GM18868 (cell line): ENCODE data around the gene SETD5.

Experiments
- ATAC-seq: cut with Tn5 transposase; IDR thresholded peaks from one replicate; pipeline ENCODE4 v1.9.1; 2021; ENCODE audit warnings: mild to moderate bottlenecking, moderate library complexity; ENCODE audit not compliant: unreplicated experiment

Gene SETD5

DNA sequence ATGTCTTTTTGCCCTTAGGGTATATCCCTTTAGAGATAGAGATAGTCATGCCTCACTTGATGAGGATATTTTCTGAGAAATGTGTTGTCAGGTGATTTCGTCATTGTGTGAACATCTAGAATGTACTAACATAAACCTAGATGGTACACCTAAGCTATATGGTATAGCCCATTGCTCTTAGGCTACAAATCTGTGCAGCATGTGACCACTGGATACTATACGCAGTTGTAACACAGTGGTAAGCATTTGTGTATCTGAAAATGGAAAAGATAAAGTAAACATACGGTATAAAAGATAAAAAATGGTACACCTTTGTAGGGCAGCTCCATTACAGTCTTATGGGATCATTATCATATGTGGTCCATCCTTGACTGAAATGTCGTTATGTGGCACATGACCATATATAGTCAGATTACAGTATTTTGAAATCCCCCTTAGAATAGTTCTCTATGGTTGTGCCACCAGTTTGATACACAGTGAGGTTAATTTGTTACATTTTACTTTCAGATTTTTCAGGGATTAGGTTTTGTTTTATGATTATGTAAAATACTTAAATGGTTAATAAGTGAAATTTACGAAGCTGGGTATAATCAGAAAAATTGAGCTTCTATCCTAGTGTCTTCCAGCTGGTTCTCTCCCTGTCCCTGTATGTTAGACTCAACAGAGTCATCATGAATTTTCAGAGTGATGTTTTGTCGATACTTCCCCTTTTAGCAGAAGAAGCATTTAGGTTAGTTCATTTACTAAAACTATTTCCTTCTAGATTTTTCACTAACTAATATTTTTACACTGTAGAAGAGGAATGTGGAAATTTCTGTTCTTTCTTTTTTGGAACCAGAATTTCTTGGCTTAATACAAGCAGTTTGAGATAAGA lies 12.8 kb downstream of the SETD5 start:
- ATAC-seq, result peak; percentile 56

DNA sequence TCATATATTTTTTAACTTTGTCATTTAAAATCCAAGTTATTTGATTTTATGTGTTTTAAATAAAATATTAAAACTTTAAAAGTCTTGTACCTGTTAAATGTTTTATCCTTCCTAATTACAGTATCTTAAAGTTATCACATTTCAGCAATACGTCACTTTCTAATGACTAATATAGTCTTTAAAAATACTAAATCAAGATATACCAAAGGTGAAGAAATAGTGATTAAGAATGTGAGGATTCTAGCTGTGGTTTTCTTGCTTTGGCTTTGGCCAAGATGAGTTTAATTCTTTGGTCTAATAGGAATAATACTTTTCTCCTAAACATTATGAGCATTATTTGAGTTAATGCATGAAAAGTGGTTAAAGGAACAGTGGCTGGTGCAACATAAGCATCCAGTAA lies 13.9 kb downstream of the SETD5 start:
- ATAC-seq, result no peak

DNA sequence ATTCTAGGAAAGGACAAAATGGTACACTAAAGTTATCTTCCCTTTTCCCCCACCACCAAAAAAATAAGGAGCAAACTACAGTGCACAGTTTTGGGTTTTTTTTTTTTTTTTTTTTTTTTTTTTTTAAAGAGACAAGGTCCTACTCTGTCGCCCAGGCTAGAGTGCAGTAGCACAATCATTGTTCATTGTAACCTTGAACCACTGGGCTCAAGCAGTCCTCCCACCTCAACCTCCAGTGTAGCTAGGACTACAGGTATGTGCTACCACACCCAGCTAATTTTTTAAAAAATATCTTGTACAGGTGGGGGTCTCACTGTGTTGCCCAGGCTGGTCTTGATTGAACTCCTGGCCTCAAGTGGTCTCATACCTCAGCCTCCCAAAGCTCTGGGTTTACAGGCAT lies 14.9 kb downstream of the SETD5 start:
- no peak for ATAC-seq

DNA sequence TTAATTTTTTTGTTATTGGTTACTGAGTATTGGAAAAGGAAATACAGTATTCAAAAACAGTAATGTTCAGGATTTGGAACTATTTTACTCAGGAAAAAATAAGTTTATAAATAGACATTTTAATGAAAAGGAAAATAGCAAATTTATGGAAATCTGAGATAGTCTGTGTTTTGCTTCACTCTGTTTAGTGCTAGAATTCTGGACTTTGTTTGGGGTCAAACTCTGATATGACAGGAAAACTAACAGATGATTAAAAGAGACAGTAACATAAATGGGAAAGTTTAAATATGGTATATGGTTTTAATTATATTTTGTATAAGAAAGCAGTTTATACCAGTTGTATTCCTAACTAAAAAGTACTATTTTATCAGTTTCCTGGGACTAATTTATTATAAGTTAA lies 17.4 kb downstream of the SETD5 start:
- no peak for ATAC-seq

DNA sequence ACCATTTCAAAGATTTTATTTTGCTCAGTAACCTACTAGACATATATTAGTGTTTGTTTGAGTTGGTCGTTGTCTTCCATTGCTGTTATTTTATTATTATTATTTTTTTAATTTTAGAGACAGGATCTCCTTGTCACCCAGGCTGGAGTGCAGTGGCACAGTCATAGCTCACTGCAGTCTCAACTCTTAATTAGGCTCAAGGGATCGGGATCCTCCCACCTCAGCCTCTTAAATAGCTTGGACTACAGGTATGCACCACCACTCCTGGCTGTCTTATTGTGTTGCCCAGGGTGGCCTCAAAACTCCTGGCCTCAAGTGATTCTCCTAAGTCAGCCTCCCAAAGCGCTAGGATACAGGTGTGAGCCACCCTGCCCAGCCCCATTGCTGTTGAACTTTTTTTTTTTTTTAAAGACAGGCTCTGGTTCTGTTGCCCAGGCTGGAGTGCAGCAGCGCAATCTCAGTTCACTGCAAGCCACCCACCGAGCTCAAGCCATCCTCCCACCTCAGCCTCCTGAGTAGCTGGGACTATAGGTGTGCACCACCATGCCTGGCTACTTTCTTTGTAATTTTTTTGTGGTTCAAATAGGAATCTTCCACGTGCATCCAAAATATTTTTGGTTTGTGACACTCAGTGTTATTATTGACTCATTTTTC lies 18.2 kb downstream of the SETD5 start:
- ATAC-seq, result no peak

DNA sequence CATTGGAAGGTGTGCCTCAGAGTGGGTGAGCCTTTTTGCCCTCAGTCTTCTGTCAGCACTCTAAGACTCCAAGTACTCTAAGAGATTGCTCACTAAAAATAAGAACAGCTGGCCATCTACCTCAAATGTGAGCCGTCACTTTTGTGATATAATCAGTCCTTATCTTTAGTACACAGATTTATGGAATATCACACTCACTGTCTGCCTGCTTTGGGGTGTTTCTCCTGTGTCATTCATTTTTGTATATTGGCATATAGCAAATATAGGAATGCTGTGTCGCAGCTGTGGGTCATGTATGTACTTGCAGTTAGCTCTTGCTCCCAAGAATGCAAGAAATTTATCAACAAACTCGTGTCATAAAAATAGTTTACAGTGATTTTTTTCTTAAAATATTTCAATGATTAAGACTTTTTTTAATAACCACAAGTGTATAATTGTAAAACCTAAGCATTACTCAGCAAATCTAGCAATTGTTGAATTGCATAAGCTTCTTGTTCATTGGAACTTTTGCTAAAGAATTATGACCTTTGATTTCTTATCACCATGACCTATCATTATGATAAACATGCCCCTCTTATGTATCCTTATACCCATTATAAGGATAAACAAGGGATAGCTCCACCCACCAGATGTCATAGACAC lies 18.8 kb downstream of the SETD5 start:
- no peak for ATAC-seq

DNA sequence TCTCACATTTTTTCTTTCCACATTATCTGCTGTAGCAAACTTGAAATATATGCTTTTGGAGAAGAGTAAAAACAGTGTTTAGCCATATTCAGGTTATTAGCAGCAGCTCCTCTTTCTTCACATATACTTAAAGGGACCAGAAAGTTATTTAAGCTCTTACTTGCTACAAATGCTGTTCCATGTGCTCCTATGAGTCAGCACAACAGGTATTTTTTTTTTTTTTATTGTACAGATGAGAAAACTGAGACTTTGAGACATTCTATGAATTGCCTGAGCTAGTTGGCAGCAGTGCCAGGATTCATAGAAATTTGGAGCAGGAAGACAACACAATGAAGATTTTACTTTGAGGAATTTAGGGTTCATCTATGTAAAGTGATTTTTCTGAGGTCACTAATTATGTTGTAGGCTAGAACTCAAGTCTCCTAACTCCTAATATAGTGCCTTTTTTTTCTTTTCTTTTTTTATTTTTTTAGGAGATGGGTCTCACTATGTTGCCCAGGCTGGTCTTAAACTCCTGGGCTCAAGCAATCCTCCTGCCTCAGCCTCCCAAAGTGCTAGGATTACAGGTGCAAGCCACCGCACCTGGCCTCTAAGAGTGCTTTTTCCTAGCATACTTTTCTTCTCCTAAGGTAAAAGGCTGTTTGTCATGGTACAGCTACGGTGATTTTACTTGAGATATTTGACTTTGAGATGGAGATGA lies 23.6 kb downstream of the SETD5 start:
- no peak for ATAC-seq

DNA sequence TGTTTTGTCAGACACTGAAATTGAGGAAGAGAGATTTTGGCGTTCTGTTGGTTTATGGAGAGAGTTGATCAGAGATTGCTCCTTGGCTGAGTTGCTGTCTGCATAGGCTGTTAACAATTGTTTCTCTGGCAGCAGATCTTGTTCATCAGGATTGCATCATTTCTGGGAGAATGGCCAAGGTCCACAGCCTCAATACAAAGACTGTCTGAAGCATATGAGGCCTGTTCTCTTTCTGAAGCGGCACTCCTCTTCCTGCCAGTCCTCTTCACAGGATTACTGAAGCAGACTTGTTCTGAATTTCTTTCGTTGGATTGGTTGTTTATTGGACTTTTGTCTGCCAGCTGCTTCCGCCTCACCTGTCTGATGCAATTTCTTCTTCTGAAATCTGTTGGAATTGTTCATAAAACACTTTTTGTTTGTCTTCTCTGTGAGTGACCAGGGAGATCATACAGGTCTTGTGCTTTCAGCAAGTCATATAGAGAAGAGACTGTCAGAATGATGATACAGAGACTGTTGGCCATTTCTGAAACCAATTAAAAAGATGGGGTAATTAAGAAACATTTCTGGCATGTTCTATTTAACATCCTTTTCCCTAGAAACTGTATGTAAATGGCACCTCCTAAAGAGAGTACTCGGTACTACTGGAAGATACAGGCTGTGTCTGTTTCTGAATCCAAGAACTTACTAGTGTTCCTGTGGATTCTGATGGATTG lies 25.5 kb downstream of the SETD5 start:
- ATAC-seq, result peak; percentile 49

DNA sequence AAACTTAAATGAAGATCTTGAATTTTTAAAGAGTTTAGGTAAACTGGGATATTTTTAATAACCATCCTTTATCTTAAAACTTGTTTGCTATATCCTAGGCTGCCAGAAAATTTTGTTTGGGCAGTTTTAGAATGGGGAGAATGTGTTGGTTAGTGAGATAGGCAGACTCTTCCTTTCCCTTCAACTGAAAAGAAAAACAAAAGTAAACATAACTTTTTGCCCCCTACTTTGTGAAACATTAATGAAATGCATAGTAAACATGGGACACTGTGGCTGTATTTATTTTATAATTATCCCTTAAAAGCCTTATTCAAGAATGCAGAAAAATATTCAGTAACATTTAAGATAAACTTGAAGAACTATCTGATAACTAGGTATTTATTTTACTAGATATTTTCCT lies 31.0 kb downstream of the SETD5 start:
- ATAC-seq, result no peak

DNA sequence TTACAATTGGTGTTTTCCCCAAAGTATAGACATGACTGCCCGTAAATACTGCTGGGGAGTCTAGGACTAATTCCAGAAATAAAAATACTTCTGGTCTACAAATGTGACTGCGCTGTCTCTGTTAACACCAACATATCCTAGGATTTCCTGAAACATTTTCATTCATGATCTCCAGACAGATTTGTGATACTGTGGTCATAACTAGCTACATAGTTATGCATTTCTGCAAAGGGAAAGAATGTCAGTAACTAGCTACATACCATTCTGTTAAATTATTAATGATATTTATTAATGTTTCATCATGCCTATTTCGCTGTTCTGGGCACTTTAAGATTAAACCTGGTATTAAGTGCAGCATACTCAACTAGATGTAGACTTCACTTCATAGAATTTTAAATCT lies 33.3 kb downstream of the SETD5 start:
- no peak for ATAC-seq

DNA sequence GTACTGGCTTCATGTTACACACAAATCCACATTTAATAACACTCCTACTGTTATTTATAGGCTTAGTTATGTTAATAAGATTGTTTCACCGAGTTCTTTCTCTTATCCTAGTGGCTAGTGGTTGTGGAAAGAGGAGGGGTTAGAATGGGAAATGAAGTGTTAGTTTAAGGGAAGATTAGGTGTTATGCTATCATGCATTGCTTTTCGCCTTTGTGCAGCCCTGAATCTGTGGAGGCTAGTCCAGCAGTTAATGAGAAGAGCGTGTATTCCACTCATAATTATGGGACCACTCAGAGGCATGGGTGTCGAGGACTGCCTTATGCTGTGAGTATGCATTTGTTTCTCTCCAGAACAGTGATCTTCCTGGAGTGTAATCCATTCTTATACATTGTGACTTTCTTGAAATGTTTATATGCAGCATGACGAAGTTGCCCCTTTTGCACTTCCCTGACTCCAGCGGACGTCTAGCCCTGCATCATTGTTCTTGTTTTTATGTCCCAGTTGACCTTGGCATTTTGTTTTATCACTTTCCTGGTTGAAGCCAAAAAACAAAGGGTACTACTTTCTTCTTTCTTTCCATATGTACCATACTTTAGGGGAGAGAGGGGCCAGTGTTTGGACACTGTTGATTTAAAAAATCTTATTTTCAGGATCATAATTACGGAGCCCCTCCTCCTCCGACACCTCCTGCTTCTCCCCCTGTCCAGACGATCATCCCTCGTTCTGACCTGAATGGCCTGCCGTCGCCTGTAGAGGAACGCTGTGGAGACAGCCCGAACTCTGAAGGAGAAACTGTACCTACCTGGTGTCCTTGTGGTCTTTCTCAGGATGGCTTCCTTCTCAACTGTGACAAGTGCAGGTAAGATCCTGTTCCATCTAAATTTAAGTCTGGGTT lies 36.5 kb downstream of the SETD5 start:
- no peak for ATAC-seq

DNA sequence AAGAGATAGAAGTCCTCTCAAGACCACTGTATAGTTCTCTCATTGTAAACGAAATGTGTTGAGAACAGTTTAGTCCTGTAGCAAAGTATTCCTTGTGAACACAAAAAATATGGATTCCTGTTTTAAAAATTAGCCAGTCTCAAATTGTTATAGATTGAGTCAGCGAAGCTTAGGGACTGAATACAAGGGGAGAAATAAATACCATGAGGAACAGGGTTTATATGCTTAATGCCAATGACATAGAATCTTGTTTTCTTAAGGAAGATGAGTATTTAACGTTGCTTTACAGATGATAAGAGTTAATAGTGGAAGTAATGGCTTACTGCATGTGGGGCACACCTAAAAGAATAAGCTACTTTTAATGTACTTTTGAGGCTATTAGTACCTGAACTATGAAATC lies 37.9 kb downstream of the SETD5 start:
- ATAC-seq, result no peak

DNA sequence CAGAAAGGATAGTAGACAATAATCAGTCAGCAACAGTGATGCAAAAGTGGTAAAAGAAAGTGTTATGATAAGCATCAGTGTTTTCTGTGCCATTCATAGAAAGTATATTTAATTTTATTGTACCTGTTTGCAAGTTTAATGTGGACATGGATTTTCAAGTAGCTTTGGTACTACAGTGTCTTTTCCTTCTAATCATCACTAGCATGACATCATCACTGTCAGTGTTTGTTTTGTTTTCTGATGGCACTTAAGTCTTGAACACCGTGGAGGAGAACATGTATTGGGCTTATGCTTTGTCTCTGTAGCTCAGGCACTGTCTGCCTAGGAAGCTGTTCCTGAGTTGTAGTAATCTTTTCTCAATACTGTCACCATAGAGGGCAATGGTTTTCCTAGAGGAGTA lies 41.9 kb downstream of the SETD5 start:
- ATAC-seq, result no peak

DNA sequence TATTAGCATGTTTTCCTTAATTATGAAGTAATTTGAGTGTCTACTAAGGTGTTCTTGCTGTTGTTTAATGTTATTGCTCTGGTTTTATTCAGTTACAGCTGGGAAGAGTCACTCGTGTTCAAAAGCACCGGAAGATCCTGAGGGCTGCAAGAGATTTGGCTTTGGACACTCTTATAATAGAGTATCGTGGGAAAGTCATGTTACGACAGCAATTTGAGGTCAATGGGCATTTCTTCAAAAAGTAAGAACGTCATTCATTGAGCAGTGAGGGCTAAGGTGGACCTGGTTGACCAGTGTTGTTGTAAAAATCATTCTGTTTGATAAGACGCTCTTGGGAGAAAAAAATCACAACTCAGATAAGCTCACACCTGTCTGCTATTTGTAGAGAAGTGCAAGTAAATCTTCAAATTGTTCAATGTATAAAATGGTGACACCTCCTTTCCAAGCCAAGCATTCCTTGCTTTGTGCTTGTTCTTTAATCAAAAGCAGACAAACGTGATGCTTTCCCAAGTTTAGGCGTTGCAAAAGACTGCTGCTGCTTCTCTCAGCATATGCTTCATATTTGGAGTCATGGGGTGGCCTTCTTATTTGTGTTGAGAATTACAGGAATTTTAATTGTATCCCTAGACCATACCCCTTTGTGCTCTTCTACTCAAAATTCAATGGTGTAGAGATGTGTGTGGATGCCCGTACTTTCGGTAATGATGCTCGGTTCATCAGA lies 44.2 kb downstream of the SETD5 start:
- ATAC-seq, result no peak

DNA sequence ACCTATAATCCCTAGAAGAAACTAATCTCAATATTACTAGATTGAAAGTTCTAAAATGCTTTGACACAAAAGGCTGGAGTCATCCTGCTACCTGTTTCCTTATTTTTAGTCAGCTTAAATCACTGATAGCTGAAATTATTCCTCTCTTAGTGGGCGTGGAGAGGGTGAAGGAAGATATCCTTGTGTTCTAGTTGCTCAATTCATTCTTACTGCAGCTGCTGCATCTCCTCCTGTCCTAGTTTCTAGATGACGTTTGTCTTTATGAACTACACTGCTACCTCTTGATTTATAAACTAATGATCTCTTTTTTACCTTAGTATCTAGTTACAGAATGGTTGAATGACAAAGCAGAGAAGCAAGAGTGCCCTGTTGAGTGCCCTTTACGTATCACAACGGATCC lies 50.7 kb downstream of the SETD5 start:
- no peak for ATAC-seq

DNA sequence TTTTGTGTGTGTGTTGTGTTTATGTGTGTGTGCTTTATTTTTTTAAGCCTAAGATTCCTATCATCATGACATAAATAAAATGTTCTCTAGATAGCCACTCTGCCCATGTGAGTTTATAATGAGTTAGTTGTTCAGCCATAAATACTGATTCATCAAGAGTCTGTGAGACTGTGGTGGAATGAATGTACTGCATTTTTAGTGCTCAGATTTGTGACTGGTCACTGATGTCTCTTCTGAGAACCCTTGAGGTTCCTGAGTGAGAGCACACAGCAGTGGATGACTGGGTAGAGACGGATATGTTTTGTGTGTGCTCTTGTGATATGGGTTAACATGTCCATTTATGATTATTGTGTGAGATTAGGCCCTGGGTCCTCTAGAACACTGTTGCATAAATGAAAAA lies 51.2 kb downstream of the SETD5 start:
- no peak for ATAC-seq

DNA sequence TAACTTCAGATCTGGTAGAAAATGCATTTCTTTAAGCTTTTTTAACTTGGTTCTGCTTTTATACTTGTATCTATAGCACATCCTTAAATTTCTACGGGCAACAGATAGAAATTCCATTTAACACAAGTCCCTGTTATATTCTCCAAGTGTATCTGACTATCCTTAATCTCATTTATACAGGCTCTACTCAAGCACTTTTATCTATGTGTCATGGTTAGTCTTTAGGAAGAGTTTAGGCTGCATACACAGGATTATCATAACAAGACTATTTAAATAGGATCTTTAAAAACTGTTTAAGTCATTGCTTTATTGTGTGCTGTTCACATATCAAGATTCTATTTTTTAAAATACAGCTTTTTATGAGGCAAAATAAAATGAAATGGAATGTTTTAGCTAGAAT lies 52.7 kb downstream of the SETD5 start:
- no peak for ATAC-seq

DNA sequence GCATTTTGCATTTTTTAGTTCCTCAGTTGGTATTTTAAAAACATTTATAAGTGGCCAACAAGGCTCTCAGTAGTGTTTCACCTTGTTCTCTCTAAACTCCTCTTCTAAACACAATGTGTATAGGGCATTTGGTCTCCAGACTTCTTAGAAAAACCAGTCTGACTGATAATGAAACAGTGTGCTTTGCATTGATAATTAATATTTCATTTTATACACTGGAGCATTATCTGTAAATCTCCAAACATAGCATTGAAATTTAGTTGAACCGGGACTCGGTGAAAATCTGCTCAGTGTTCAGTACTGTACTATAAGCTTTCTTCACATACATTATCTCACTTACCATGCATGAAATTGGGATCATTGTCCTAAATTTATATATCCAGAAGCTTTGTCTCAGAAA lies 53.6 kb downstream of the SETD5 start:
- no peak for ATAC-seq

DNA sequence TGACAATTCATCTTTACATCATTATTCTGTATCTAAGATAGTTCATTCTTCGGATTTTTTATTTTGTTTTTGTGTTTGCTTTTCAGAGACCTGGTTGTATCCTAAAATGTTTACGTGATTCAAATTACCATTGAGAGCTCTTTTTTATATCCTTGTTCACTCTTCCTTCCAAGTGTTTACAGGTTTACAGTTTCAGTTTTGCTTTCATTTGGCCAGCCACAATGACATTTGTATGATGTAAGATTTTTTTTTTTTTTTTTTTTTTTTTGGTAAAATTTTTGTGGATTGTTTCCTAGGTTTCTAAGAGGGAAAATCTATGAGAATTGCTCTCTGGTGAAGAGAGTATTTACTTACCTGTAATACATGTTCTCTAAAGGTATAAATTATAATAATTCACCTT lies 55.0 kb downstream of the SETD5 start:
- no peak for ATAC-seq
